Measurements from ENCODE around the gene IPPK. TPM values are rescaled to one million over a fixed set of nuclear protein-coding genes. Genes with fewer than 3 reads are reported as not detected.

IPPK gene
- total RNA-seq, 2 donors from 2014 or later, result 8.9 to 13.1 TPM

DNA sequence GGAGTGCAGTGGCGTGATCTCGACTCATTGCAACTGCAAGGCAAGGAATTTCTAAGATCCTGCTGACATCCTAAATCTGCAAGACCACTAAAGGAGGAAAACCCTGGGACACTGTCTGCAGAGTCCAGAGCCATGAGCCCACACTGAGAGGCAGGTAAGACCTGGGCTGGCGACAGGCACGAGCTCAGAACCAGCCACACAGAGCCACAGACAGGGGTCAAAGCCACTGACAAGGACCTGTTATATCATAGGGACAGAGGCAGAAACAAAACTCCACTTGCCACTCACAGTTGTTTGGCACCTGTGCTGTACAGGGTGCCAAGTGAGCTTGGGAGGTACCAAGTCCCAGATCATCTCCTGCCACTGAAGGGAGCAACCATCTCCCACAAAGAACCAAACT is 34.2 kb downstream of the IPPK start:
- Histone ChIP-seq H3K4me3 (no peak overlapping the region), H3K36me3 (peaks cover 86% of the 10 kb centered on the region), H3K27me3 (no peaks in the 10 kb centered on the region), H3K27ac (no peak overlapping the region), H3K9me3 (no peaks in the 10 kb centered on the region), H3K4me1 (peaks cover 0 to 6% of the 10 kb centered on the region in 2 donors)
- DNase-seq (ENCODE audit: low spot score), result peak; percentile 36
- TF ChIP-seq, protein P1, sequence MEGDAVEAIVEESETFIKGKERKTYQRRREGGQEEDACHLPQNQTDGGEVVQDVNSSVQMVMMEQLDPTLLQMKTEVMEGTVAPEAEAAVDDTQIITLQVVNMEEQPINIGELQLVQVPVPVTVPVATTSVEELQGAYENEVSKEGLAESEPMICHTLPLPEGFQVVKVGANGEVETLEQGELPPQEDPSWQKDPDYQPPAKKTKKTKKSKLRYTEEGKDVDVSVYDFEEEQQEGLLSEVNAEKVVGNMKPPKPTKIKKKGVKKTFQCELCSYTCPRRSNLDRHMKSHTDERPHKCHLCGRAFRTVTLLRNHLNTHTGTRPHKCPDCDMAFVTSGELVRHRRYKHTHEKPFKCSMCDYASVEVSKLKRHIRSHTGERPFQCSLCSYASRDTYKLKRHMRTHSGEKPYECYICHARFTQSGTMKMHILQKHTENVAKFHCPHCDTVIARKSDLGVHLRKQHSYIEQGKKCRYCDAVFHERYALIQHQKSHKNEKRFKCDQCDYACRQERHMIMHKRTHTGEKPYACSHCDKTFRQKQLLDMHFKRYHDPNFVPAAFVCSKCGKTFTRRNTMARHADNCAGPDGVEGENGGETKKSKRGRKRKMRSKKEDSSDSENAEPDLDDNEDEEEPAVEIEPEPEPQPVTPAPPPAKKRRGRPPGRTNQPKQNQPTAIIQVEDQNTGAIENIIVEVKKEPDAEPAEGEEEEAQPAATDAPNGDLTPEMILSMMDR (IDR thresholded peaks at IDR 0.05), result no peak

- peaks cover 0 to 6% of the 10 kb centered on the region in 2 donors for H3K4me1 ChIP-seq
- H3K4me3 ChIP-seq, result no peak overlapping the region
- TF ChIP-seq, protein P1 (IDR thresholded peaks at IDR 0.05), result peak; percentile 78 to 95
- peak; percentile 82 for DNase-seq (ENCODE audit: low spot score)
- no peaks in the 10 kb centered on the region for H3K27me3 ChIP-seq
- peak overlapping the region in 1 of 2 donors; percentile 13 for H3K27ac ChIP-seq
- H3K36me3 ChIP-seq, result peaks cover 78% of the 10 kb centered on the region
- H3K9me3 ChIP-seq, result no peaks in the 10 kb centered on the region
Measured at GRCh38 chr9:92634712-92635605, 35.0 kb downstream of the IPPK start.

GRCh38 chr9:92633614-92634278 is 36.2 kb downstream of the IPPK start:
- H3K4me3 ChIP-seq, result no peak overlapping the region
- DNase-seq (ENCODE audit: low spot score), result peak; percentile 49
- no peak overlapping the region for H3K27ac ChIP-seq
- H3K4me1 ChIP-seq, result peaks cover 0 to 6% of the 10 kb centered on the region in 2 donors
- TF ChIP-seq, protein P1 (IDR thresholded peaks at IDR 0.05), result no peak
- no peaks in the 10 kb centered on the region for H3K27me3 ChIP-seq
- H3K36me3 ChIP-seq, result peaks cover 75% of the 10 kb centered on the region
- H3K9me3 ChIP-seq, result no peaks in the 10 kb centered on the region

GRCh38 chr9:92632641-92633040 is 37.3 kb downstream of the IPPK start:
- peaks cover 0 to 6% of the 10 kb centered on the region in 2 donors for H3K4me1 ChIP-seq
- DNase-seq (ENCODE audit: low spot score), result peak; percentile 47
- TF ChIP-seq, protein P1 (IDR thresholded peaks at IDR 0.05), result no peak
- H3K4me3 ChIP-seq, result no peak overlapping the region
- H3K36me3 ChIP-seq, result peaks cover 64% of the 10 kb centered on the region
- H3K9me3 ChIP-seq, result no peaks in the 10 kb centered on the region
- H3K27ac ChIP-seq, result no peak overlapping the region
- no peaks in the 10 kb centered on the region for H3K27me3 ChIP-seq

DNA sequence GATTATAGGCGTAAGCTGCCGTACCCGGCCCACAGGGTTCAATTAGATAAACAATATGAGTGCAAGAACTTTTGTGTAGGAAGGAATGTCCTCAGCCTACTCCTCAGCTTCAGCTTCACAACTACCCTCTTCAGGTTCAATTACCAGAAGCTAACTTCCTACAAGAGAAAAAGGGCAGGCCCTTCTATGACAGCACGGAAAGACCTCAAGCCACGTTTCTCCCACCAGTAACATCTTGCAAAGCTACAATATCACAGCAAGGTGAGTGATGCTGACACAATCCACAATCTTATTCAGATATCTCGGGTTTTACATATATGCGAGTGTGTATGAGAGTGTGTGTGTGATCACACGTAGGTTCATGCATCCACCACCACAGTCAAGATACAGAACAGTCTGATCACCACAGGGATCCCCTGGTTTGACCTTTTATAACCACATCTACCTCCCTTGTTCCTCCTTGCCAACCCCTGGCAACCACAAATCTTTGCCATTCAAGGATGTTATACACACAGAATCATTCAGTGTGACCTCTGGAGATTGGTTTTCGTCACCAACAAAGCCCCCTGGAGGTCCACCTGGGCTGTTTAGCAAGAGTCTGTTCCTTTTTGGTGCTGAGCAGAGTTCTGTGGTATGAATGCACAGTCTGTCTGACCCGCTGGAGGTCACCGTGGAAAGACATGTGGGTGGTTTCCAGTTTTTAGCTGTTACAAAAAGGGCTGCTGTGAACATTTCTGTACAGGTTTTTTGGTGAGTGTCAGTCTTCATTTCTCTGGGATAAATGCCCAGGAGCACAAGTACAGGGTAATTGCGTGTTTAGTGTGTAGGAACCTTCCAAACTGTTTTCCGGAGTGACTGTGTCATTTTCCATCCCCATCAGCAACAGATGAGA is 38.2 kb downstream of the IPPK start:
- H3K4me1 ChIP-seq, result peaks cover 0 to 6% of the 10 kb centered on the region in 2 donors

More for the DNA sequence above, 38.2 kb downstream of the IPPK start:
- TF ChIP-seq, protein P1 (IDR thresholded peaks at IDR 0.05), result no peak
- H3K27ac ChIP-seq, result no peak overlapping the region
- no peaks in the 10 kb centered on the region for H3K27me3 ChIP-seq
- peaks cover 54% of the 10 kb centered on the region for H3K36me3 ChIP-seq
- no peaks in the 10 kb centered on the region for H3K9me3 ChIP-seq
- DNase-seq (ENCODE audit: low spot score), result no peak
- H3K4me3 ChIP-seq, result no peak overlapping the region
